Loucy (cell line): Measurements from ENCODE around the gene OAF.

Experiments
- CTCF ChIP-seq: fragments of 200-600 bp; sonication (generic); conservative IDR thresholded peaks from 2 replicates; pipeline ENCODE4 v1.5.1; 2014; ENCODE audit warnings: mild to moderate bottlenecking, antibody characterized with exemption, low read length
- EZH2phosphoT487 ChIP-seq: fragments of 200-600 bp; IDR thresholded peaks from 2 replicates; pipeline ENCODE4 v1.6.1; 2018; ENCODE audit warnings: antibody characterized with exemption, mild to moderate bottlenecking, moderate library complexity, borderline replicate concordance

GRCh38 chr11:120214581-120214980 lies 3.7 kb downstream of the OAF start:
- TF ChIP-seq CTCF = no peak
- no peak for TF ChIP-seq EZH2phosphoT487
